Measurements from ENCODE around the gene CALHM6.
"Not testable (repeated sequence)": the region's sequence is repeated elsewhere in the genome, so short reads cannot be mapped to it uniquely, and the experiment has no call there.

Gene CALHM6

DNA sequence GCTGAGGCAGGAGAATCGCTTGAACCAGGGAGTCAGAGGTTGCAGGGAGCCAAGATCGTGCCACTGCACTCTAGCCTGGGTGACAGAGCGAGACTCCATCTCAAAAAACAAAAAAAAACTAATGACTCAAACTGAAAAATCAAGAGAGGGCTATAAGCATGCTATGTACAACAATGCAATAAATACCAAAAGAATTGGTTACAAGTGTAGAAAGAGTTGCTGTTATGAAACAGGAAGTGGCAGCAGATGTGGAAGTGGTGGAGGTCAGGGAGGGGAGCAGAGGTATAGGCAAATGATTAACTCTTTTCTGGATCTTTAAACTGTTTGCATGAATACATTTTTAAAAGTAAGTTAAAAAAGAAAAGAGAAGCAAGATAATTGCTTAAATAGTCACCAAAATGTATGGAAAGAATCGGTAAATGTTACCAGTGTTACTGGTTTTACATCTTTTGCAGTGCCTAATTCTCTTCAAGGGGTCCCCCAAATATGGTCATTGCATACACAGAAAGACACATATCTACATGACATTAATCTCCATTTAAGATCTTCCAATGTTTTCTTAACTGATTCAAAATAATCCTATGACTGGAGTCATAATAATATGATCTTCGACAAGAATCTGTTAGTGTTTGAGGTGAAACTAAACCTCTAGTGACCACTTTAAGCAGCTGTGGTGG is 15.0 kb downstream of the CALHM6 start:
- no peak for DNase-seq (ENCODE audit: low read depth)
- in situ Hi-C loops (cut with HindIII; ENCODE audit: low sequenced_read_pairs): no loop called here
- H3K4me3 ChIP-seq (ENCODE audit: low read depth, low read length): no peak overlapping the region
- TF ChIP-seq, protein P1, sequence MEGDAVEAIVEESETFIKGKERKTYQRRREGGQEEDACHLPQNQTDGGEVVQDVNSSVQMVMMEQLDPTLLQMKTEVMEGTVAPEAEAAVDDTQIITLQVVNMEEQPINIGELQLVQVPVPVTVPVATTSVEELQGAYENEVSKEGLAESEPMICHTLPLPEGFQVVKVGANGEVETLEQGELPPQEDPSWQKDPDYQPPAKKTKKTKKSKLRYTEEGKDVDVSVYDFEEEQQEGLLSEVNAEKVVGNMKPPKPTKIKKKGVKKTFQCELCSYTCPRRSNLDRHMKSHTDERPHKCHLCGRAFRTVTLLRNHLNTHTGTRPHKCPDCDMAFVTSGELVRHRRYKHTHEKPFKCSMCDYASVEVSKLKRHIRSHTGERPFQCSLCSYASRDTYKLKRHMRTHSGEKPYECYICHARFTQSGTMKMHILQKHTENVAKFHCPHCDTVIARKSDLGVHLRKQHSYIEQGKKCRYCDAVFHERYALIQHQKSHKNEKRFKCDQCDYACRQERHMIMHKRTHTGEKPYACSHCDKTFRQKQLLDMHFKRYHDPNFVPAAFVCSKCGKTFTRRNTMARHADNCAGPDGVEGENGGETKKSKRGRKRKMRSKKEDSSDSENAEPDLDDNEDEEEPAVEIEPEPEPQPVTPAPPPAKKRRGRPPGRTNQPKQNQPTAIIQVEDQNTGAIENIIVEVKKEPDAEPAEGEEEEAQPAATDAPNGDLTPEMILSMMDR (IDR thresholded peaks at IDR 0.05; ENCODE audit: low read depth, low read length, missing control alignments): no peak

DNA sequence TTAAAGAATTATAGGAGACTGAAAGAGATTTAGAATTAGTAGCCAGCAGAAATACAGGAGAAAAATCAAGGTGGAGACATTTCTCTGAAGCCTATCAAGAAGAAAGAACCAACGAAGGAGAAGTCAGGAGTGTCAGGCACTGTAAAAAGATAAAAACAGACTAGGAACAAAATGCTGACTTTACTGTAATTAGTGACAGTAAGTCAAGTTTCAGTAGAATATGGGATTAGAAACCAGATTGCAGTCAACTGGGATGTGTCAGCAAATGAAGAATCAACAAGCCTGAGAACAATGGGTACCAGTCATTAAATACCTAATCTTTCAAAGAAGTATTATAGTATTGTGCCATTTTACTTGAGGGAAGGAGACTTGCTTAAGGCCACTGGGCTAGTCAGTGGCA is 21.6 kb downstream of the CALHM6 start:
- TF ChIP-seq, protein P1 (IDR thresholded peaks at IDR 0.05; ENCODE audit: low read depth, low read length, missing control alignments): no peak
- H3K4me3 ChIP-seq (ENCODE audit: low read depth, low read length): no peak overlapping the region
- no peak for DNase-seq (ENCODE audit: low read depth)
- in situ Hi-C loops (cut with HindIII; ENCODE audit: low sequenced_read_pairs): no loop called here

DNA sequence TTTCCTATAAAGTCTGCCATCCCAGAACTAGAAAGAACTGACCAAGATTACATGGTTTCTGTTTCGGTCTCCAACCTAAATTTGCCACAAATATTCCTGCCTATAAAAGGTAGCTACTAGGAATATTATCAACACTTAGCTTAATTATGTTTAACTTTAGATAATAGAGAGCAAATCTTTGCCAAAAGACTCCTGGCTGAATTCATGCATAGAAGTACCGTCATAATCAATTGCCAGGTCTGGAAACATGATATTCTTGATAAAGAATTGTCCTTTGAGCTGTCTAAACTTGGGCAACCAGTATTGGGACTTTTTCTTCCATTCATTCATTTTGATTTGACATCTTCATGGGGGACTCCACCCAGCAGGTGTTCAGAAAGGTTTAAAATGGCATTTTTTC is 22.4 kb downstream of the CALHM6 start:
- TF ChIP-seq, protein P1 (IDR thresholded peaks at IDR 0.05; ENCODE audit: low read depth, low read length, missing control alignments): no peak
- no peak for DNase-seq (ENCODE audit: low read depth)

DNA sequence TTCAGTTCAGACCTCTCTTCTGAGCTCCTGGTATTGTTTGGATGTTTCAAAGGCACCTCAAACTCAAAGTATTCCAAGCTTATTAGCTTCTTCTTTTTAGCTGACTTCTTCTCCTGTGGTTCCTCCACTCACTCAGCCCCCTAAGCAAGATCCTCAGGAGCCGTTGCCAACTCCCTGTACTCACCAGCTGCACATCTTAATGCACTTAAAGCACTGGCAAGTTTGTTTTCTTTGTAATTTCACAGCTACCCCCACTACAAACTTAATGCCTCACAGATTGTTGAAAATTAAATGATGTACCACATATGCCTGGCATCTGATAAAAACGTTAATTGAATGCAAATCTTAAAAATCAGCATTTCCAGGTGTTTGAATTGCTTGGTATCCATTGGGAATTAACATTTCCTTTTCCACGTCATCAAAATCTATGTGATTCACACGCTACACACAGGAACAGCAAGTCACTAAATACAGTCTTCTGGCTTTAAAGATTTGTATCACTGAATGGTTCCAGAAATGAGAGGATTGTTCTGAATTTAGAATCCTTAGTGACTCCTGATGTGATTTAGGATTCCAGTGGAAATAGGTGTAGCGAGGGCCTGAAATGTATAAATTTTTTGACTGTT is 24.5 kb downstream of the CALHM6 start:
- DNase-seq (ENCODE audit: low read depth): no peak
- H3K4me3 ChIP-seq (ENCODE audit: low read depth, low read length): no peak overlapping the region
- in situ Hi-C loops (cut with HindIII; ENCODE audit: low sequenced_read_pairs): no loop called here
- TF ChIP-seq, protein P1 (IDR thresholded peaks at IDR 0.05; ENCODE audit: low read depth, low read length, missing control alignments): no peak

More for the DNA sequence above, 22.4 kb downstream of the CALHM6 start:
- no peak overlapping the region for H3K4me3 ChIP-seq (ENCODE audit: low read depth, low read length)
- in situ Hi-C loops (cut with HindIII; ENCODE audit: low sequenced_read_pairs): no loop called here

DNA sequence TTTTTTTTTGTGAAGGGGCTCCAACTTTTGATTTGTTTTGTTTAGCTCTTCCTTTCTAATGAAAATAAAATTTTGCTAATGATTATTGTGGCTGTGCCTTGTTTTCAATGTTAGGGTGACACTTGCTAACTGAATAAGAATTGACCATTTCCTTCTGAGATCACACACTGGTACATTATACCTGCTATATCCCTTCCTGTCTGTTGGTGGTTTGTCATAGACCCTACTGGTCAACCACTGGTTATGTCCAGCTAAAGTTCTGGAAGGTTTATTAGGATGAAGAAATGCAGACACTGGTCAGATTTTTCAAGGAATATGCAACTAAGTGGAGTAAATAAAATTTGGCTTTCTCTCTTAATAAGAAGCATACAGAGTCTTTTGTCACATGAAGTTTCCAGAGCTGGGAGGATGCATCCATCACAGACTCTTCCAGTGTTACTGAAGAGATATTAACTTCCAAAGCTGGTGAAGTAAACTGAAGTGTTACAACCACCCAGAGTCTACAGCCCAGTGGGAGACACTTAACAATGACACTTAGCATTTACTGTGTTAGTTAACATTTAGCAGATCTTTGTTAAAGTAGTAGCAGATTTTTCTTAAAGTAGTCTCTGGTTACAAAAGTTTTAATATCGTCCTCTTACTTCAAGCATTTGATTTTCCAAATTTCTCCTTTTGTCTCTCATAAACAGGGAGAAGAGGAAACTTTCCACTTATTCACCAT is 30.6 kb downstream of the CALHM6 start:
- DNase-seq (ENCODE audit: low read depth): no peak
- TF ChIP-seq, protein P1 (IDR thresholded peaks at IDR 0.05; ENCODE audit: low read depth, low read length, missing control alignments): no peak
- in situ Hi-C loops (cut with HindIII; ENCODE audit: low sequenced_read_pairs): no loop called here
- no peak overlapping the region for H3K4me3 ChIP-seq (ENCODE audit: low read depth, low read length)

DNA sequence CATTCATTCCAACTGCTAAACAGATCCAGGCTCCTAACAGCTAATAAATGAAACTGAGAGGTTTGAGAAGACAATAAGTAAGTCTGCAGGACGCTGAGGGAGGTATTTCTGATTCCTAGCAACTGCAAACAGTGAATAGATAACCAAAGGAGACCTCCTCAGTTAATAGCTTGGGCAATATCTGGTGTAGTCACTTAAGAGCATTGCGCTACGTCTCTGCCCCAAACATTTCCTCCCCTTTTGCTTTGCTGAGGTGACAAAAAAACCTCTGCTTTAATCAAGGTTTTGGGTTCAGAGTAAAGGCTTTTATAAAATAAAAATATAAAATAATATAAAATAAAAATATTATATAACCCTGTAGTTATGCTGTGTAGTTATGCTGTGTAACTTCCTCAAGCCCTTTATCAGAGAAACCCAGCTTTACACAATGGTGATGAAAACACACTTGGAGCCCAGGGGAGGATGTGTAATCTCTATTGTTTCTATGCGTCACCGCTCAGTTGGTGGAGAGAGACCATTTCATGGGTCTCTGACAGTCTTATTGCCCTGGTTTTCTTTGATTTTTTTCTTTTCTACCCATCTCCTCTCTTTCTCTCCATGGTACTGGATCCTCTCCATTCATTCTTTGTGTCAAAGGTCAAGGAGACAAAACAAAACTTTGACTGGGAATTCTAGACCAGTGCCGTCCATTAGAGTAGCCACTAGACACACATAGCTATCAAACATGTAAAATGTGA is 31.3 kb downstream of the CALHM6 start:
- H3K4me3 ChIP-seq (ENCODE audit: low read depth, low read length): no peak overlapping the region
- in situ Hi-C loops (cut with HindIII; ENCODE audit: low sequenced_read_pairs): no loop called here
- no peak for DNase-seq (ENCODE audit: low read depth)
- TF ChIP-seq, protein P1 (IDR thresholded peaks at IDR 0.05; ENCODE audit: low read depth, low read length, missing control alignments): no peak

DNA sequence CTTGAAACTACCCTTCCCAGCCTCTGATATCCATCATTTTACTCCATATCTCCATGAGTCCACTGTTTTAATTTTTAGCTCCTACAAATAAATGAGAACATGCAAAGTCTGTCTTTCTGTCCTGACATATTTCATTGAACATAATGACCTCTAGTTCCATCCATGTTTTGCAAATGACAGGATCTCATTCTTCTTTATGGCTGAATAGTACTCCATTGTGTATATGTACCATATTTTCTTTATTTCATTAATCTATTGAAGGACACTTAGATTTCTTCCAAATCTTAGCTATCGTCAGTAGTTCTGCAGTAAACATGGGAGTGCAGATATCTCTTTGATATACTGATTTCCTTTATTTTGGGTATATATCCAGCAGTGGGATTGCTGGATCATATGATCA is 34.0 kb downstream of the CALHM6 start:
- H3K4me3 ChIP-seq (ENCODE audit: low read depth, low read length); in situ Hi-C loops (cut with HindIII; ENCODE audit: low sequenced_read_pairs); DNase-seq (ENCODE audit: low read depth): not testable (repeated sequence)

All from astrocyte of the cerebellum (primary cell).